Tibial artery (tissue), 4 donors: ENCODE measurements around the gene TLCD3B.

Source experiments
- DNase-seq, 2 donors: peaks; one replicate each; pipeline ENCODE4 v3.0.0-alpha.2; 2019
- H3K27ac ChIP-seq, 2 donors: fragments of 200-600 bp; sonication (generic) in 1 of 2; 1 replicate in 1 of 2; 2 replicates in 1 of 2; pipeline ENCODE4 v1.5.1; 2018 to 2019; ENCODE audit warnings: mild to moderate bottlenecking in 1 of 2
- H3K27me3 ChIP-seq, 2 donors: fragments of 200-600 bp; sonication (generic) in 1 of 2; one replicate each; pipeline versions ENCODE4 v1.5.1 to v1.6.0; 2016 to 2019
- H3K36me3 ChIP-seq, 3 donors: fragments of 200-600 bp; sonication (generic) in 2 of 3; one replicate each; pipeline ENCODE4 v1.5.1; 2016 to 2019; ENCODE audit warnings: mild to moderate bottlenecking in 2 of 3
- H3K4me1 ChIP-seq, 4 donors: fragments of 200-600 bp; sonication (generic) in 2 of 4; 1 replicate in 3 of 4; 2 replicates in 1 of 4; pipeline ENCODE4 v1.5.1; 2016 to 2019
- H3K4me3 ChIP-seq, 2 donors: fragments of 200-600 bp; sonication (generic) in 1 of 2; 1 replicate in 1 of 2; 2 replicates in 1 of 2; pipeline ENCODE4 v1.5.1; 2018 to 2019; ENCODE audit warnings: mild to moderate bottlenecking in 2 of 2
- H3K9me3 ChIP-seq, 3 donors: fragments of 200-600 bp; sonication (generic) in 1 of 3; one replicate each; pipeline ENCODE4 v1.5.1; 2016 to 2019
- CTCF ChIP-seq, 2 experiments: fragments of 200-600 bp in 1 of 2; fragments of 450-650 bp in 1 of 2; IDR thresholded peaks; one replicate each; pipeline ENCODE4 v1.5.1; 2017 to 2019; ENCODE audit warnings: antibody characterized with exemption in 2 of 2, mild to moderate bottlenecking in 1 of 2, moderate library complexity in 1 of 2
- intact Hi-C: fragments of 100-400 bp; cut with DNase I; formaldehyde crosslinking; loops from one replicate; pipeline ENCODE4 v1.15.0; 2023; ENCODE audit warnings: low total_unique reads

The TLCD3B gene

GRCh38 chr16:30054451-30054850 lies 23.4 kb upstream of the TLCD3B start:
- H3K27me3 ChIP-seq = no peaks in the 10 kb centered on the region
- no peak overlapping the region for H3K27ac ChIP-seq
- intact Hi-C loops = no loop called here
- TF ChIP-seq CTCF (IDR thresholded peaks at IDR 0.05) = no peak
- H3K9me3 ChIP-seq = no peaks in the 10 kb centered on the region
- peaks cover 0 to 29% (median 14%) of the 10 kb centered on the region in 4 donors for H3K4me1 ChIP-seq
- H3K36me3 ChIP-seq = no peaks in the 10 kb centered on the region
- DNase-seq = no peak
- no peak overlapping the region for H3K4me3 ChIP-seq

GRCh38 chr16:30053376-30054015 lies 22.4 kb upstream of the TLCD3B start:
- H3K27me3 ChIP-seq = no peaks in the 10 kb centered on the region
- DNase-seq = no peak
- TF ChIP-seq CTCF (IDR thresholded peaks at IDR 0.05) = no peak
- no peaks in the 10 kb centered on the region for H3K9me3 ChIP-seq
- H3K27ac ChIP-seq = peak overlapping the region; percentile 57 to 61
- intact Hi-C loops = no loop called here
- H3K4me3 ChIP-seq = peak overlapping the region; percentile 70 to 92
- H3K4me1 ChIP-seq = peaks cover 0 to 29% (median 14%) of the 10 kb centered on the region in 4 donors
- H3K36me3 ChIP-seq = no peaks in the 10 kb centered on the region

DNA sequence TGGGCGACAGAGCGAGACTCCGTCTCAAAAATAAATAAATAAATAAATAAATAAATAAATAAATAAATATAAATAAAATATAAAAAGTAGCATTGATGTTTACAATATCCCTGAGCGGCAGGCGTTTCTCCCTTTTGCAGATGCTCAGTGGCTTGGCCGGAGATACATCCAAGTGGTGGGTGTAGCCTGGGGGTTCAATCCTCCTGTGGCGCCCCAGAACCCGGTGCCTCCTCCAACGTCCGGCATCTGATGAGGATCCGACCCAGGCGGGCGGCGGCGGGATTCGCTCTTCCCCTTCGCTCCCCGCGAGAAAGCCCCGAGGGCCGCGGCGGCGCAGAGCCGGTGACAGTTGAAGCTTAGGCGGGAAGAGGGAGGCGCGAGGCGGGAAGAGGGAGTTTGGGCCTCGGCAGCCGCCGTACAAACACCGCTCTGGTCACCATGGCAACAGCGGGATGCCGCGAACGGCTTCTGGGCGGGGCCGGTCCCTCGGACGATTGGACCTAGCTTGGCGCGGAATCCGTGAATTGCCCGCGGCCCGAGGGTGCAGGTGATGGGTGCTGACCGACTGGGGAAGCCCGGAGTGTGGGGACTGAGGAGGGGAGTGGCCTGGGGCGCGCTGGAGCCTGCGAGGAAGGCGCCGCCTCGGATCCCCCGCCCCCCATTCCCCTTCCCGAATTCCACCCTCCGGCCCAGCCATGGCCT lies 21.8 kb upstream of the TLCD3B start:
- Histone ChIP-seq H3K36me3 (no peaks in the 10 kb centered on the region), H3K4me3 (peak overlapping the region; percentile 70 to 92), H3K27ac (peak overlapping the region; percentile 57 to 61), H3K27me3 (no peaks in the 10 kb centered on the region), H3K9me3 (no peaks in the 10 kb centered on the region), H3K4me1 (peaks cover 0 to 29% (median 14%) of the 10 kb centered on the region in 4 donors)
- intact Hi-C loops = no loop called here
- peak; percentile 84 to 96 for DNase-seq
- TF ChIP-seq CTCF (IDR thresholded peaks at IDR 0.05) = no peak

DNA sequence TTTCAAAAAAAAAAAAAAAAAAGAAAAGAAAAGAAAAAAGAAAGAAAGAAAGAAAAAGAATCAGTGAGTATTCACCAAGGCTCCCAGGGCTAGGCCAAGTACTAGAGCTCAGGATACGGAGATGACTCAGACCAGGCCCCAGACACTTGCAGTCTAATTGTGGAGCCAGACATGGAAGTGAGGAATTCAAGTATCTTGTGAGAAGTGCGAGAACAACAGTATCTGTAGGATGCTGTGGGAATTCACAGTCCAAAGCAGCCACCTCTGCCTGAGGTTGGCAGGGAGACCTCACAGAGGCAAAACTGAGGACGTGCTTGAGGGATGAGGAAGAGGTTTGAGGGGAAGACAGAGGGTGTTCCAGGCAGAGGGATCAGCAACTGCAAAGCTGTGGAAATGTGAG lies 20.4 kb upstream of the TLCD3B start:
- H3K27ac ChIP-seq = no peak overlapping the region
- H3K9me3 ChIP-seq = no peaks in the 10 kb centered on the region
- no peak overlapping the region for H3K4me3 ChIP-seq
- DNase-seq = no peak
- peaks cover 0 to 29% (median 14%) of the 10 kb centered on the region in 4 donors for H3K4me1 ChIP-seq
- intact Hi-C loops = no loop called here
- peaks cover 0 to 3% of the 10 kb centered on the region in 2 donors for H3K27me3 ChIP-seq
- TF ChIP-seq CTCF (IDR thresholded peaks at IDR 0.05) = no peak
- no peaks in the 10 kb centered on the region for H3K36me3 ChIP-seq

DNA sequence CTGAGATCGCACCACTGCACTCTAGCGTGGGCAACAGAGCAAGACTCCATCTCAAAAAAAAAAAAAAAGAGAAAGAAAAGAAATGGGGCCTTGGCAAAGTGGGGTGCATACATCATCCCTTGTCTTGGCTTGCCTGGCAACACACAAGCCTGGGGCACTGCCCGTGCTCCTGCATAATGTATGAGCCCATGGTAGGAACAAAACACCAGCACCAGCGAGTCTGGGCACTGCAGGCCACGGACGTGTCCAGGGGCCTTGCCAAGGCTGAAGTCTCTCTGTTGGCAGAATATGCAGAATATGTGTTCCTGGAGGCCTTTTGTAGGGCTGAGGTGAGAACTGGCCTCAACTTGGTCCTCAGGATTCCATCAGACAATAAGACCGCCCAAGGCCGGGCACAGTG lies 18.8 kb upstream of the TLCD3B start:
- H3K9me3 ChIP-seq = no peaks in the 10 kb centered on the region
- TF ChIP-seq CTCF (IDR thresholded peaks at IDR 0.05) = no peak
- H3K27ac ChIP-seq = no peak overlapping the region
- H3K36me3 ChIP-seq = no peaks in the 10 kb centered on the region
- DNase-seq = no peak
- intact Hi-C loops = no loop called here
- H3K4me3 ChIP-seq = no peak overlapping the region
- H3K4me1 ChIP-seq = peaks cover 0 to 23% (median 14%) of the 10 kb centered on the region in 4 donors
- H3K27me3 ChIP-seq = peaks cover 0 to 11% of the 10 kb centered on the region in 2 donors
